GM12878 (cell line): ENCODE data around the gene ELAPOR2. TPM values are rescaled to one million over a fixed set of nuclear protein-coding genes. Genes with fewer than 3 reads are reported as not detected.

Experiments used
- ATAC-seq: fragments of 200-7000 bp; cut with Tn5 transposase; 3 replicates; pipeline ENCODE4 v1.9.1; 2020; ENCODE audit warnings: mild to moderate bottlenecking, moderate library complexity
- BruUV-seq: library from RNA; stranded (reverse); fragments of 400-500 nt; replicated peaks from 2 replicates; lab custom pipeline; 2021; lab: Mats Ljungman, UMichigan
- CTCF ChIA-PET: fragments of 300-600 bp; sonication (Branson Sonifier 250); formaldehyde crosslinking; extraction: SDS; loops from one replicate; lab custom pipeline; 2021; ENCODE audit warnings: inconsistent platforms; lab: Yijun Ruan, JAX
- POLR2A ChIA-PET: fragments of 350-600 bp; formaldehyde crosslinking; extraction: SDS; loops from one replicate; lab custom pipeline; 2021; ENCODE audit warnings: inconsistent platforms; lab: Charles Lee
- RAD21 ChIA-PET: fragments of 300-600 bp; sonication (Branson Sonifier 250); formaldehyde crosslinking; loops from one replicate; lab custom pipeline; 2023; ENCODE audit warnings: antibody characterized with exemption; ENCODE audit not compliant: unreplicated experiment; lab: Charles Lee
- SMC1A ChIA-PET: fragments of 300-600 bp; sonication (Branson Sonifier 250); formaldehyde crosslinking; loops from one replicate; lab custom pipeline; 2023; ENCODE audit not compliant: unreplicated experiment, uncharacterized antibody; lab: Charles Lee
- DNase-seq: peaks from one replicate; pipeline ENCODE4 v3.0.0-alpha.2; 2011; ENCODE audit warnings: low read depth, low spot score
- FAIRE-seq: peaks from 3 replicates; lab custom pipeline; 2011; peaks lifted over from hg19 to GRCh38; lab: Jason Lieb, UNC
- H2AFZ ChIP-seq: 2 replicates; pipeline ENCODE4 v1.6.0; 2011; ENCODE audit warnings: low read depth, low read length, control low read depth; ENCODE audit not compliant: control insufficient read depth
- H3K27ac ChIP-seq: 2 replicates; pipeline ENCODE4 v1.5.1; 2011; ENCODE audit warnings: control low read depth; ENCODE audit not compliant: control insufficient read depth, insufficient read depth
- H3K27me3 ChIP-seq, 2 experiments: replicated peaks in 1 of 2; 2 replicates each; pipeline versions ENCODE4 v1.6.0 to v1.6.1; 2011; ENCODE audit warnings: low read length in 1 of 2; ENCODE audit not compliant: control insufficient read depth in 2 of 2, insufficient read depth in 2 of 2
- H3K36me3 ChIP-seq, 2 experiments: 2 replicates each; pipeline ENCODE4 v1.5.1; 2011; ENCODE audit warnings: low read length in 1 of 2; ENCODE audit not compliant: control insufficient read depth in 2 of 2, insufficient read depth in 2 of 2
- H3K4me1 ChIP-seq: 2 replicates; pipeline ENCODE4 v1.6.1; 2011; ENCODE audit warnings: mild to moderate bottlenecking, low read length, moderate library complexity, mixed read lengths; ENCODE audit not compliant: control insufficient read depth, insufficient read depth
- H3K4me2 ChIP-seq: 2 replicates; pipeline ENCODE4 v1.6.0; 2011; ENCODE audit warnings: control low read depth; ENCODE audit not compliant: control insufficient read depth, insufficient read depth
- H3K4me3 ChIP-seq: fragments of 200-600 bp; sonication (generic); 2 replicates; pipeline ENCODE4 v1.5.1; 2016
- H3K79me2 ChIP-seq: 2 replicates; pipeline ENCODE4 v1.6.0; 2011; ENCODE audit warnings: low read length; ENCODE audit not compliant: control insufficient read depth, insufficient read depth
- H3K9ac ChIP-seq: 2 replicates; pipeline ENCODE4 v1.8.0; 2011; ENCODE audit warnings: low read length, control low read depth, mixed read lengths; ENCODE audit not compliant: control insufficient read depth, insufficient read depth
- H3K9me3 ChIP-seq: replicated peaks from 3 replicates; pipeline ENCODE4 v1.5.1; 2011; ENCODE audit warnings: mild to moderate bottlenecking, low read length; ENCODE audit not compliant: control insufficient read depth, insufficient read depth
- H4K20me1 ChIP-seq: 2 replicates; pipeline ENCODE4 v1.6.0; 2011; ENCODE audit not compliant: control insufficient read depth, insufficient read depth
- EP300 ChIP-seq, 2 experiments: fragments of 150-350 bp in 1 of 2; IDR thresholded peaks; 2 replicates each; pipeline ENCODE4 v1.6.1; 2011 to 2012; ENCODE audit warnings: low read depth in 2 of 2, low read length in 2 of 2, borderline replicate concordance in 1 of 2, improper control_type of control experiment in 1 of 2, inconsistent platforms in 1 of 2; ENCODE audit not compliant: control insufficient read depth in 1 of 2
- EZH2 ChIP-seq: IDR thresholded peaks from 2 replicates; pipeline ENCODE4 v1.6.1; 2012; ENCODE audit warnings: low read depth, mild to moderate bottlenecking, control low read depth, inconsistent platforms, low read length, borderline replicate concordance; ENCODE audit not compliant: control insufficient read depth
- MEF2A ChIP-seq: IDR thresholded peaks from 2 replicates; pipeline ENCODE4 v1.6.1; 2011; ENCODE audit warnings: low read depth, mild to moderate bottlenecking, low read length, moderate library complexity; ENCODE audit not compliant: insufficient read depth
- NKRF ChIP-seq: fragments of 450-650 bp; conservative IDR thresholded peaks from 2 replicates; pipeline ENCODE4 v1.6.1; 2017; ENCODE audit warnings: mild to moderate bottlenecking, moderate library complexity
- NR2C2 ChIP-seq: IDR thresholded peaks from 2 replicates; pipeline ENCODE4 v1.6.1; 2011; ENCODE audit warnings: borderline replicate concordance, low read depth; ENCODE audit not compliant: control insufficient read depth, insufficient read length
- USF2 ChIP-seq: IDR thresholded peaks from 2 replicates; pipeline ENCODE4 v1.6.1; 2011; ENCODE audit warnings: low read depth, low read length, improper control_type of control experiment, borderline replicate concordance
- YY1 ChIP-seq: IDR thresholded peaks from 2 replicates; pipeline ENCODE4 v1.6.1; 2011; ENCODE audit warnings: low read depth, mild to moderate bottlenecking, low read length
- WGBS: methylation state at CpG from one replicate; pipeline ENCODE4 v1.1.6; 2016; ENCODE audit warnings: low lambda C conversion rate; ENCODE audit not compliant: insufficient replicate concordance, insufficient coverage; ENCODE audit errors: missing lambda C conversion rate; 5-methylcytosine and 5-hydroxymethylcytosine counted together
- in situ Hi-C: fragments of 300-500 bp; cut with MboI; formaldehyde crosslinking; loops from 9 replicates; pipeline ENCODE4 v1.14.3; 2018; ENCODE audit warnings: mixed read lengths
- intact Hi-C: fragments of 100-400 bp; cut with micrococcal nuclease; formaldehyde crosslinking; loops from one replicate; pipeline ENCODE4 v1.14.2; 2022; ENCODE audit not compliant: unreplicated experiment
- polyA plus RNA-seq, 11 experiments: library from polyadenylated mRNA; depleted of rRNA in 4 of 11; unstranded in 6 of 11; stranded (reverse) in 5 of 11; fragments of >200 nt; fragmentation: Nextera tagmentation in 4 of 11; fragmentation: Illumina TruSeq in 1 of 11; extraction: Ambion mirVana in 4 of 11; extraction: Trizol in 1 of 11; gene quantifications; 1 replicate in 1 of 11; 2 replicates in 10 of 11; pipeline versions ENCODE4 v1.2.1 to v1.2.3, GENCODE V29; 2011 to 2016; ENCODE audit warnings: inconsistent platforms in 2 of 11, missing spikeins in 2 of 11, low read depth in 1 of 11
- total RNA-seq, 4 experiments: library from RNA; depleted of rRNA in 3 of 4; stranded (reverse); fragments of >200 nt in 3 of 4; fragmentation: Illumina TruSeq in 1 of 4; extraction: Trizol in 1 of 4; gene quantifications; 2 replicates each; pipeline versions ENCODE4 v1.2.1 to v1.2.3, GENCODE V29; 2013 to 2021

Gene ELAPOR2
- total and polyA plus RNA-seq, 10 of the 15 experiments (the other 5 are each of a cell fraction or from before 2014, with no cell fraction given): 0.12 to 7.1 (median 3.8) TPM

GRCh38 chr7:87016606-87017005 lies 42.8 kb downstream of the ELAPOR2 start:
- no peak overlapping the region for H2AFZ ChIP-seq
- ATAC-seq (no peak), FAIRE-seq (no peak), DNase-seq (no peak)
- POLR2A ChIA-PET: no interaction called here
- H3K9me3 ChIP-seq: no peaks in the 10 kb centered on the region
- no peaks in the 10 kb centered on the region for H3K36me3 ChIP-seq
- H3K4me2 ChIP-seq: no peak overlapping the region
- WGBS: 70% methylated on average over 4 of the region's 4 CpGs
- in situ Hi-C loops (no loop called here), intact Hi-C loops (no loop called here)
- no peaks in the 10 kb centered on the region; the same call in 1 of the 2 replicates for H3K4me1 ChIP-seq
- H3K79me2 ChIP-seq: no peaks in the 10 kb centered on the region
- SMC1A ChIA-PET: no interaction called here
- no TSS peak for BruUV-seq
- CTCF ChIA-PET: no interaction called here
- no peaks in the 10 kb centered on the region for H3K27me3 ChIP-seq
- TF ChIP-seq USF2 (no peak), NR2C2 (no peak), EZH2 (no peak), NKRF (no peak), YY1 (no peak), EP300 (IDR thresholded peaks at IDR 0.05; ENCODE audit: borderline replicate concordance in 1 of 2, control insufficient read depth in 1 of 2, low read depth in 2 of 2, low read length in 2 of 2) (no peak), MEF2A (no peak)
- no peak overlapping the region for H3K4me3 ChIP-seq
- H4K20me1 ChIP-seq: no peaks in the 10 kb centered on the region
- H3K27ac ChIP-seq: no peak overlapping the region
- no peak overlapping the region for H3K9ac ChIP-seq
- RAD21 ChIA-PET: no interaction called here
